CD4-positive, CD25-positive, alpha-beta regulatory T cell (primary cell): ENCODE results near the gene CCNO. TPM values are rescaled to one million over a fixed set of nuclear protein-coding genes. Genes with fewer than 3 reads are reported as not detected.

Source experiments
- ATAC-seq, 2 donors: fragments of 150-1000 bp; cut with Tn5 transposase; one replicate each; pipeline ENCODE4 v1.10.0; 2021; ENCODE audit warnings: low read depth in 2 of 2, moderate number of reproducible peaks in 2 of 2, moderate library complexity in 1 of 2
- DNase-seq, 3 donors: peaks; one replicate each; pipeline versions ENCODE4 v3.0.0 to v3.0.0-alpha.2; 2012 to 2022; ENCODE audit warnings: mixed read lengths in 1 of 3
- H3K27ac ChIP-seq: one replicate; pipeline ENCODE4 v1.7.0; 2013; ENCODE audit warnings: mild to moderate bottlenecking, low read length; ENCODE audit not compliant: insufficient read depth, poor library complexity, severe bottlenecking
- H3K27me3 ChIP-seq: one replicate; pipeline ENCODE4 v1.7.0; 2013; ENCODE audit warnings: low read length; ENCODE audit not compliant: control insufficient read depth, insufficient read depth
- H3K36me3 ChIP-seq: one replicate; pipeline ENCODE4 v1.7.0; 2013; ENCODE audit warnings: mild to moderate bottlenecking, low read length, moderate library complexity; ENCODE audit not compliant: control insufficient read depth, insufficient read depth
- H3K4me1 ChIP-seq: 2 replicates; pipeline ENCODE4 v1.7.0; 2013; ENCODE audit warnings: mild to moderate bottlenecking, low read length; ENCODE audit not compliant: insufficient read depth, control insufficient read depth, poor library complexity, severe bottlenecking
- H3K4me3 ChIP-seq: one replicate; pipeline ENCODE4 v1.7.0; 2013; ENCODE audit warnings: low read depth, mild to moderate bottlenecking, low read length, moderate library complexity
- H3K9me3 ChIP-seq, 2 experiments: 1 replicate in 1 of 2; 2 replicates in 1 of 2; pipeline ENCODE4 v1.7.0; 2013; ENCODE audit warnings: low read length in 2 of 2, mild to moderate bottlenecking in 1 of 2, moderate library complexity in 1 of 2; ENCODE audit not compliant: control insufficient read depth in 2 of 2
- H3K27ac Mint-ChIP-seq, 3 donors: one replicate each; pipeline ENCODE4 v1.8.0; 2020 to 2022; ENCODE audit warnings: mild to moderate bottlenecking in 3 of 3, mixed read lengths in 3 of 3, moderate library complexity in 2 of 3
- H3K27me3 Mint-ChIP-seq: one replicate; pipeline ENCODE4 v1.8.0; 2022; ENCODE audit warnings: mild to moderate bottlenecking, mixed read lengths
- H3K36me3 Mint-ChIP-seq: one replicate; pipeline ENCODE4 v1.8.0; 2020; ENCODE audit warnings: mixed read lengths
- H3K4me1 Mint-ChIP-seq, 4 donors: one replicate each; pipeline ENCODE4 v1.8.0; 2020 to 2022; ENCODE audit warnings: mixed read lengths in 4 of 4, mild to moderate bottlenecking in 1 of 4
- H3K4me3 Mint-ChIP-seq, 4 donors: one replicate each; pipeline ENCODE4 v1.8.0; 2020 to 2022; ENCODE audit warnings: mild to moderate bottlenecking in 4 of 4, mixed read lengths in 4 of 4, moderate library complexity in 3 of 4
- H3K9me3 Mint-ChIP-seq, 7 donors: one replicate each; pipeline ENCODE4 v1.8.0; 2020 to 2022; ENCODE audit warnings: mixed read lengths in 7 of 7, mild to moderate bottlenecking in 3 of 7, moderate library complexity in 2 of 7
- polyA plus RNA-seq, 4 donors: library from polyadenylated mRNA; unstranded; fragments of 300-500 nt; fragmentation: Illumina TruSeq; gene quantifications; one replicate each; pipeline ENCODE4 v1.2.3, GENCODE V29; 2021
- total RNA-seq: library from RNA; stranded (reverse); gene quantifications from one replicate; pipeline ENCODE4 v1.2.3, GENCODE V29; 2022

The CCNO gene
- total and polyA plus RNA-seq, 5 donors from 2014 or later, result not detected

DNA sequence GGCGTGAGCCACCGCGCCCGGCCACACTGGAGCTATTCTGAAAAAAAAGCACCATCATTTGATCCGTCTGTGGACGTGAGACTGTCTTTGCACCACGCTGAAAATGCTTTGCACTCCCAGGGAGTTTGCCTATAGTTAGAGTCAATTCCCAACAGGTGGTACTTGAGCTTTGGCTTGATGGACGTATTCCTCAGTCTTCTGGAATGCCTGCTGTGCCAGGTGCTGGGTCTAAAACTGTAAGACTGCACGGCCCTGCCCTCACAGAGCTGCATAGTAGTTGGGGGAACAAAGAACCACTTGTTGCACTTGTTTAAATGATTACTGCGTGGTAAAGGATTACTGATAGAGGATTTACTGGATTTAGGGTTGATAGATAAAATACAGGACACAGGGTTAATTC, 3.4 kb upstream of the CCNO start:
- DNase-seq (no peak), ATAC-seq (no peak)
- no peak overlapping the region for H3K27ac ChIP-seq
- no peaks in the 10 kb centered on the region for H3K36me3 ChIP-seq
- peaks cover 38% of the 10 kb centered on the region for H3K27me3 ChIP-seq
- peaks cover 25% of the 10 kb centered on the region for H3K4me1 ChIP-seq
- Mint-ChIP-seq H3K27ac (no peak overlapping the region), H3K9me3 (peaks cover 0 to 2% (median 0%) of the 10 kb centered on the region in 7 donors), H3K4me1 (peaks cover 5 to 20% (median 16%) of the 10 kb centered on the region in 4 donors), H3K36me3 (no peaks in the 10 kb centered on the region), H3K4me3 (no peak overlapping the region), H3K27me3 (peaks cover 70% of the 10 kb centered on the region)
- no peak overlapping the region for H3K4me3 ChIP-seq
- no peaks in the 10 kb centered on the region for H3K9me3 ChIP-seq

- no peaks in the 10 kb centered on the region for H3K9me3 ChIP-seq
- no peaks in the 10 kb centered on the region for H3K36me3 Mint-ChIP-seq
- peak in 1 of 3 donors; percentile 11 for DNase-seq
- H3K27ac ChIP-seq, result no peak overlapping the region
- H3K4me3 Mint-ChIP-seq, result peak overlapping the region; percentile 81 to 90 (median 85)
- ATAC-seq, result no peak
- H3K36me3 ChIP-seq, result no peaks in the 10 kb centered on the region
- peak overlapping the region; percentile 40 for H3K4me3 ChIP-seq
- no peak overlapping the region for H3K27ac Mint-ChIP-seq
- H3K27me3 Mint-ChIP-seq, result peaks cover 81% of the 10 kb centered on the region
- peaks cover 0 to 2% (median 0%) of the 10 kb centered on the region in 7 donors for H3K9me3 Mint-ChIP-seq
- peaks cover 49% of the 10 kb centered on the region for H3K27me3 ChIP-seq
- H3K4me1 ChIP-seq, result peaks cover 35% of the 10 kb centered on the region
- peaks cover 7 to 39% (median 25%) of the 10 kb centered on the region in 4 donors for H3K4me1 Mint-ChIP-seq
These were observed 803 bp upstream of the CCNO start for GRCh38 chr5:55234121-55234700.

DNA sequence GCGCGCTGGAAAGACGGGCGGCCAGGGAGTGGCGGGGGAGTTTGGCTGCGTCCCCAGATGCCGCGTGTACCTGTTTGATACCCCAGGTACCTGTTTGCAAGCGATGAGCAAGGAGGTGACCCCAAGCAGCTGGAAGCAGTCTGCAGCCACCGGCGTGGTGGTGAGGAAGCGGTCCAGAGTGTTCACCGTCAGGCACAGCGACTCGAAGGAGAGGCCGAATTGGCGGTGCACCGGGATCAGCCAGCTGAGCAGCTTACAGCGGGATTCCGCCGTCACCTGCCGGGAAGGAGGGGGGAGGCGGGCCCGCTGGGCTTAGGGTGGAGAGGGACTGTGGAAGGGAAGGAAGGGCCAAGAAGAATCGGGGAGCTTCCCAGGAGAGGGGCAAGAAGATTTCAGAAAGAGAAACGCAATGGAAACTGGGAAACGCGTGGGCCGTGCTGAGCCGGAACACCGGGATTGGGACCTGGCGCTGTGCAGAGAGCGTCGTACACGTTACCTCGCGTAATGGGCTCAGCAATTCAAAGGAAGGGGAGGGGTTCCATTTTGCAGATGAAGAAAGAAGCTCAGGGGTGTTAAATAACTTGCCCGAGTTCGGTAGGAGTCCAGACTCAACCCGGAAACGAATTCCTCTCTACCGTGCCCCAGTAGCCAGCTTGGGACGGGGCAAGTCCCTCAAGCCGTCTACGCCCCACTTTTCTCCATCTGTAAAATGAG, 980 bp downstream of the CCNO start:
- H3K4me1 ChIP-seq, result peaks cover 39% of the 10 kb centered on the region
- H3K27me3 ChIP-seq, result peaks cover 53% of the 10 kb centered on the region
- no peaks in the 10 kb centered on the region for H3K36me3 ChIP-seq
- H3K27ac ChIP-seq, result no peak overlapping the region
- peak overlapping the region; percentile 72 for H3K4me3 ChIP-seq
- H3K4me1 Mint-ChIP-seq, result peaks cover 7 to 53% (median 33%) of the 10 kb centered on the region in 4 donors
- H3K27ac Mint-ChIP-seq, result no peak overlapping the region
- DNase-seq, result peak in 1 of 3 donors; percentile 9
- no peaks in the 10 kb centered on the region for H3K9me3 ChIP-seq
- ATAC-seq, result no peak
- peaks cover 0 to 4% (median 0%) of the 10 kb centered on the region in 7 donors for H3K9me3 Mint-ChIP-seq
- H3K4me3 Mint-ChIP-seq, result peak overlapping the region; percentile 75 to 87 (median 82)
- H3K36me3 Mint-ChIP-seq, result no peaks in the 10 kb centered on the region
- H3K27me3 Mint-ChIP-seq, result peaks cover 91% of the 10 kb centered on the region

DNA sequence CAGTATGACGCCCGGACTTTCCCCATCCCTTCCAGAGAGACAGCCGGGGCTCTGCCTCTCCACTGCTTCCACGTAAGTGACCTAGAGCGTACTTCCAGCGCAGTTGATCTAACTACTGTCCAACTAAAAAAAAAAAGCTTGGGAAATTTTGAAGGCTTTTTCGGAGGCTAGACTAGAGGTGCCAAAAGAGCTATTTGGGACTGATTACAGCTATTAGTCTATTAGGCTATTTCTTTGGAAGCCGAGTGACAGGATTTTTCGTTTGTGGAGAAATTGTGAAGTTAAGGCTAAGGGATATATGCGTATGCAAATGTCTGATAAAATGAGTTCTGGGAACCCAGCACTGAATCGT, 1.5 kb downstream of the CCNO start:
- H3K4me3 Mint-ChIP-seq, result peak overlapping the region; percentile 75 to 87 (median 82)
- no peak overlapping the region for H3K27ac ChIP-seq
- no peaks in the 10 kb centered on the region for H3K36me3 Mint-ChIP-seq
- H3K4me1 ChIP-seq, result peaks cover 44% of the 10 kb centered on the region
- peaks cover 88% of the 10 kb centered on the region for H3K27me3 Mint-ChIP-seq
- H3K27ac Mint-ChIP-seq, result no peak overlapping the region
- DNase-seq (no peak), ATAC-seq (no peak)
- peaks cover 7 to 53% (median 34%) of the 10 kb centered on the region in 4 donors for H3K4me1 Mint-ChIP-seq
- H3K36me3 ChIP-seq, result no peaks in the 10 kb centered on the region
- peaks cover 48% of the 10 kb centered on the region for H3K27me3 ChIP-seq
- peaks cover 0 to 4% (median 0%) of the 10 kb centered on the region in 7 donors for H3K9me3 Mint-ChIP-seq
- no peaks in the 10 kb centered on the region for H3K9me3 ChIP-seq
- H3K4me3 ChIP-seq, result peak overlapping the region; percentile 26

- H3K27ac Mint-ChIP-seq, result no peak overlapping the region
- Histone ChIP-seq H3K27ac (no peak overlapping the region), H3K4me3 (no peak overlapping the region), H3K9me3 (no peaks in the 10 kb centered on the region), H3K36me3 (no peaks in the 10 kb centered on the region), H3K4me1 (peaks cover 51% of the 10 kb centered on the region), H3K27me3 (peaks cover 45% of the 10 kb centered on the region)
- ATAC-seq (no peak), DNase-seq (peak in 1 of 3 donors; percentile 29)
- H3K4me3 Mint-ChIP-seq, result peak overlapping the region; percentile 81 to 89 (median 85)
- peaks cover 7 to 54% (median 35%) of the 10 kb centered on the region in 4 donors for H3K4me1 Mint-ChIP-seq
- H3K36me3 Mint-ChIP-seq, result no peaks in the 10 kb centered on the region
- peaks cover 84% of the 10 kb centered on the region for H3K27me3 Mint-ChIP-seq
- peaks cover 0 to 4% (median 0%) of the 10 kb centered on the region in 7 donors for H3K9me3 Mint-ChIP-seq
These were observed 2.1 kb downstream of the CCNO start for GRCh38 chr5:55231029-55231918.

GRCh38 chr5:55230086-55230629, 3.2 kb downstream of the CCNO start:
- DNase-seq (no peak), ATAC-seq (no peak)
- peaks cover 0 to 5% (median 0%) of the 10 kb centered on the region in 7 donors for H3K9me3 Mint-ChIP-seq
- no peaks in the 10 kb centered on the region for H3K36me3 Mint-ChIP-seq
- peak overlapping the region in 2 of 4 donors; percentile 81 to 89 for H3K4me3 Mint-ChIP-seq
- no peak overlapping the region for H3K4me3 ChIP-seq
- peaks cover 7 to 59% (median 39%) of the 10 kb centered on the region in 4 donors for H3K4me1 Mint-ChIP-seq
- H3K36me3 ChIP-seq, result no peaks in the 10 kb centered on the region
- no peak overlapping the region for H3K27ac Mint-ChIP-seq
- peaks cover 84% of the 10 kb centered on the region for H3K27me3 Mint-ChIP-seq
- peaks cover 56% of the 10 kb centered on the region for H3K27me3 ChIP-seq
- H3K4me1 ChIP-seq, result peaks cover 55% of the 10 kb centered on the region
- H3K9me3 ChIP-seq, result no peaks in the 10 kb centered on the region
- H3K27ac ChIP-seq, result no peak overlapping the region

- no peak overlapping the region for H3K27ac Mint-ChIP-seq
These were observed 5.6 kb downstream of the CCNO start for GRCh38 chr5:55227664-55228430.

More at GRCh38 chr5:55227664-55228430, 5.6 kb downstream of the CCNO start:
- Histone ChIP-seq H3K36me3 (no peaks in the 10 kb centered on the region), H3K27ac (no peak overlapping the region), H3K4me1 (peaks cover 50% of the 10 kb centered on the region), H3K9me3 (no peaks in the 10 kb centered on the region), H3K27me3 (peaks cover 63% of the 10 kb centered on the region), H3K4me3 (no peak overlapping the region)
- peaks cover 91% of the 10 kb centered on the region for H3K27me3 Mint-ChIP-seq
- ATAC-seq (no peak), DNase-seq (no peak)
- peak overlapping the region; percentile 5 to 83 (median 53) for H3K4me3 Mint-ChIP-seq
- peaks cover 7 to 60% (median 38%) of the 10 kb centered on the region in 4 donors for H3K4me1 Mint-ChIP-seq
- peaks cover 0 to 5% (median 0%) of the 10 kb centered on the region in 7 donors for H3K9me3 Mint-ChIP-seq
- no peaks in the 10 kb centered on the region for H3K36me3 Mint-ChIP-seq
